BLaER1 (cell line): ENCODE measurements around the gene PDE9A.

Experiments
- H3K27ac ChIP-seq: shearing (Covaris generic); formaldehyde crosslinking; 2 replicates; pipeline ENCODE4 v1.8.1; 2022
- H3K27me3 ChIP-seq: shearing (Covaris generic); formaldehyde crosslinking; 2 replicates; pipeline ENCODE4 v1.8.1; 2022
- H3K36me3 ChIP-seq: shearing (Covaris generic); formaldehyde crosslinking; 2 replicates; pipeline ENCODE4 v1.8.1; 2022
- H3K4me1 ChIP-seq: shearing (Covaris generic); formaldehyde crosslinking; 2 replicates; pipeline ENCODE4 v1.8.1; 2022
- H3K4me2 ChIP-seq: shearing (Covaris generic); formaldehyde crosslinking; 2 replicates; pipeline ENCODE4 v1.8.1; 2022
- H3K4me3 ChIP-seq: shearing (Covaris generic); formaldehyde crosslinking; 2 replicates; pipeline ENCODE4 v1.8.1; 2022
- H3K9ac ChIP-seq: shearing (Covaris generic); formaldehyde crosslinking; 2 replicates; pipeline ENCODE4 v1.8.1; 2022
- H3K9me3 ChIP-seq: shearing (Covaris generic); formaldehyde crosslinking; 2 replicates; pipeline ENCODE4 v1.8.1; 2022
- H4K20me1 ChIP-seq: shearing (Covaris generic); formaldehyde crosslinking; 2 replicates; pipeline ENCODE4 v1.8.1; 2022
- Cebpa-rat ChIP-seq: shearing (Covaris generic); IDR thresholded peaks from 2 replicates; pipeline ENCODE4 v1.8.1; 2022

The PDE9A gene

DNA sequence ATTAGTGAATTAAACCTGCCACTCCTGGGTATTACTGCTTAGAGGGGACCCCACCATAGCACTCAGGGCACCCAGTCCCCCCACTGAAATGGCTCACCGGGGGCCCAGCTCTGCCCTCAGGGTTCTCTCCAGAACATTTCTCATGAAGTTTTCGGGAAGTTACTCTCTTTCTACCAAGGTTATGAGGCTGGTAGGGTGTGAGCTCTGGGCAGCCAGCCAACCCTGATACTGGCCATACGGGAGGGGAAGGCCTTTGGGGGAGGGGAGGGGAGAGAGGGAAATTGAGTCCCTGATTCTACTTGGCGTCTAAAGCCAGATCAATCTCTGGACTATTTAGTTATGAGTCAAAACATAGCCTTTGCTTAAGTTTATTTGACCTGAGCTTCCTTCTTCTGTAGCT, 12.9 kb upstream of the PDE9A start:
- TF ChIP-seq Cebpa-rat = no peak
- Histone ChIP-seq H3K9ac (no peak overlapping the region), H3K4me2 (no peak overlapping the region), H3K9me3 (no peaks in the 10 kb centered on the region), H3K27me3 (0 out of 2 replicates have a peak, but pooled peaks cover 5% of the 10 kb centered on the region), H3K4me1 (no peaks in the 10 kb centered on the region), H3K4me3 (no peak overlapping the region), H4K20me1 (no peaks in the 10 kb centered on the region; the same call in 1 of the 2 replicates), H3K27ac (no peak overlapping the region), H3K36me3 (no peaks in the 10 kb centered on the region)

DNA sequence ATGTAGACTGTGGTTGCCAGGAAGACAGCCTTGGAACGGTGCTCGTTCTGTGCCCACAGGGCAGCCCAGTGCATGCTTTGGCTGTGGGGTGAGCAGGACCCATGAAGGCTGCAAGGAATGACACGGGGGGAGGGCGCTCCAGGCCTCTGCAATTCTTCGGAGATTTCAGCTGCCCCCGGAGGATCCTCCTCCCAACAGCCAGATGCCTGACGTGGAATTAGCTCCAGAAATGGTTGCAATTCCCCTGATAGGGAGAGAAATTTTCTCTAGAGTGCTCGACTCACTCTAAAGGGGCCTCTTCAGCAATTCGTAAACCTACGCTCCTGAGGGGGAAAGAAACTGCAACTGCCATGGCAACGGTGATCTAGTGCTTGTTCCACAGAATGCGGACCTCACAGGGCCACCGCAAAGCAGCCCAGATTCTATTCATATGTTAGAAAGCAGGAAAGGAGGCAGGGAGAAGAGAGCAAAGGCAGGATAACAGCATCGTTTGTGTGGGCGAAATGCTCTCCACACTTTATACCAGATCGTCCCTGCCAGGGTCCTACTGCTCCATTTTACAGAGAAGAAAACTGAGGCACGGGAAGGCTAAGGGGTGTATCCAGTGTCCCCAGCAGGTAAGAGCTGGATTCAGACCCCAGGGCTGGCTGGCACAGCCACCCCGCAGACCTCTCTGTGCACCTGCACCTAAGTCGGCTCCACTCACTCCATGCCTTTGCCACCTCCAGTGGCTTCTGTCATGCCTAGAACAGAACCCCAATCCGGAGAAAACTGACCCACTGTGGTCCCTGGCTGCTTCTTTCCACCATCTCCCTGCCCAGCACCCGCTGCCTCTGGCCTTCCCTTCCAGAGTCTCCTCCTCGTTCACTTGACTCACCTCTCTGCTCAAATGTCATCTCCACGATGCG, 11.9 kb upstream of the PDE9A start:
- H3K9me3 ChIP-seq = no peaks in the 10 kb centered on the region
- H3K4me3 ChIP-seq = no peak overlapping the region
- no peak for TF ChIP-seq Cebpa-rat
- no peak overlapping the region for H3K9ac ChIP-seq
- H3K4me1 ChIP-seq = no peaks in the 10 kb centered on the region
- no peaks in the 10 kb centered on the region for H3K36me3 ChIP-seq
- H3K4me2 ChIP-seq = no peak overlapping the region
- no peak overlapping the region for H3K27ac ChIP-seq
- H4K20me1 ChIP-seq = no peaks in the 10 kb centered on the region; the same call in 1 of the 2 replicates
- 0 out of 2 replicates have a peak, but pooled peaks cover 7% of the 10 kb centered on the region for H3K27me3 ChIP-seq

GRCh38 chr21:42642219-42642745, 11.1 kb upstream of the PDE9A start:
- Histone ChIP-seq H3K4me2 (no peak overlapping the region), H3K9ac (no peak overlapping the region), H3K27me3 (0 out of 2 replicates have a peak, but pooled peaks cover 7% of the 10 kb centered on the region), H3K27ac (no peak overlapping the region), H3K36me3 (no peaks in the 10 kb centered on the region), H3K4me1 (no peaks in the 10 kb centered on the region), H4K20me1 (no peaks in the 10 kb centered on the region; the same call in 1 of the 2 replicates), H3K4me3 (no peak overlapping the region), H3K9me3 (no peaks in the 10 kb centered on the region)
- TF ChIP-seq Cebpa-rat = no peak

- no peak overlapping the region for H3K27ac ChIP-seq
These were observed 8.9 kb upstream of the PDE9A start for GRCh38 chr21:42644223-42645208.

GRCh38 chr21:42645211-42646075, 8.0 kb upstream of the PDE9A start:
- no peak overlapping the region for H3K9ac ChIP-seq
- no peaks in the 10 kb centered on the region for H3K9me3 ChIP-seq
- H3K4me1 ChIP-seq = no peaks in the 10 kb centered on the region
- TF ChIP-seq Cebpa-rat = no peak
- no peak overlapping the region for H3K4me2 ChIP-seq
- no peak overlapping the region for H3K27ac ChIP-seq
- H3K36me3 ChIP-seq = no peaks in the 10 kb centered on the region
- H3K27me3 ChIP-seq = peaks cover 13% of the 10 kb centered on the region
- H4K20me1 ChIP-seq = peaks cover 5% of the 10 kb centered on the region; the same call in 1 of the 2 replicates
- no peak overlapping the region for H3K4me3 ChIP-seq

More at GRCh38 chr21:42644223-42645208, 8.9 kb upstream of the PDE9A start:
- Histone ChIP-seq H3K9me3 (no peaks in the 10 kb centered on the region), H3K27me3 (0 out of 2 replicates have a peak, but pooled peaks cover 8% of the 10 kb centered on the region), H3K4me1 (no peaks in the 10 kb centered on the region), H3K4me2 (no peak overlapping the region), H3K4me3 (no peak overlapping the region), H3K9ac (no peak overlapping the region), H3K36me3 (no peaks in the 10 kb centered on the region), H4K20me1 (no peaks in the 10 kb centered on the region; the same call in 1 of the 2 replicates)
- no peak for TF ChIP-seq Cebpa-rat

DNA sequence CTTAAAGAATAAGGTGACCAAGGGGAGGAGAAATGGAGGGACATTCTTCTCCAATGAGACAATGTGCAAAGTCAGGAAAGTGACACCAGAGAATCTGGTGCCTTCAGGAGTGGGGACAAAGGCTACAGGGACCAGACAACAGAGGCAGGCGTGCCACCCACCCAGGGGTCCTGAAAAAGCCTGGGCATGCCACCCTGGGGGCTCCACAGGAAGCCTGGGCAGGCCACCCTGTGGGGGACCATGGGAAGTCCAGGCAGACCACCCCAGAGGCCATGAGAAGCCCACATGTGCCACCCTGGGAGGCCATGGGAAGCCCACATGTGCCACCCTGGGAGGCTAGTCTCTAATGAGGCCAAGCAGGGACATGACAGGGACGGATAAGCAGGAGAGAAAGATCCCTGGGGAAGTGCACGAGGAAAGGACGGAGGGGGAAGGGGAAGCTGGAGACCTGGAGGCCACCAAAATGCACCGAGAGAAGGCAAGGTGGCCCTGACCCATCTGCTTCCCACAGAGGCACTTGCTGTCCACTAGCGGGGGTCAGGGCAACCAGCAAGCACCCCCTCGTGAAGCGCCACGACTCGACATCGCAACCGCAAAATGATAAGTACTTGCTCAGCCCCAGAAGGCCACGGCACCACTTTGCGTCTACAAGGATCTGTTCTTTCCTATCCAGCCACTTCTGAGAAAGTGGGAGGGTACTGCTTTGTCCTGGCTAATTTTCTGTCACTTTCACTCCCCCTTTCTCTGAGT, 7.2 kb upstream of the PDE9A start:
- no peaks in the 10 kb centered on the region for H3K4me1 ChIP-seq
- no peaks in the 10 kb centered on the region for H3K9me3 ChIP-seq
- no peak overlapping the region for H3K4me3 ChIP-seq
- peaks cover 13% of the 10 kb centered on the region; the same call in 1 of the 2 replicates for H4K20me1 ChIP-seq
- H3K36me3 ChIP-seq = no peaks in the 10 kb centered on the region
- peaks cover 21% of the 10 kb centered on the region for H3K27me3 ChIP-seq
- H3K9ac ChIP-seq = no peak overlapping the region
- no peak overlapping the region for H3K27ac ChIP-seq
- no peak for TF ChIP-seq Cebpa-rat
- H3K4me2 ChIP-seq = no peak overlapping the region

GRCh38 chr21:42646836-42647235, 6.6 kb upstream of the PDE9A start:
- Histone ChIP-seq H3K36me3 (no peaks in the 10 kb centered on the region), H3K4me1 (no peaks in the 10 kb centered on the region), H3K27ac (no peak overlapping the region), H3K4me3 (no peak overlapping the region), H3K9me3 (no peaks in the 10 kb centered on the region), H3K9ac (no peak overlapping the region), H3K27me3 (peaks cover 27% of the 10 kb centered on the region), H4K20me1 (peaks cover 19% of the 10 kb centered on the region; the same call in 1 of the 2 replicates), H3K4me2 (no peak overlapping the region)
- TF ChIP-seq Cebpa-rat = no peak

- no peak for TF ChIP-seq Cebpa-rat
- H4K20me1 ChIP-seq = peaks cover 33% of the 10 kb centered on the region
- H3K4me3 ChIP-seq = no peak overlapping the region
- H3K4me2 ChIP-seq = no peak overlapping the region
- H3K9me3 ChIP-seq = no peaks in the 10 kb centered on the region
- H3K4me1 ChIP-seq = 0 out of 2 replicates have a peak, but pooled peaks cover 12% of the 10 kb centered on the region
- no peak overlapping the region for H3K27ac ChIP-seq
- H3K27me3 ChIP-seq = peaks cover 43% of the 10 kb centered on the region
- H3K9ac ChIP-seq = no peak overlapping the region
- H3K36me3 ChIP-seq = no peaks in the 10 kb centered on the region
These were observed 4.8 kb upstream of the PDE9A start for GRCh38 chr21:42648606-42649005.
